Epithelial cell of proximal tubule (primary cell): ENCODE results near the gene ST6GALNAC3. TPM values are rescaled to one million over a fixed set of nuclear protein-coding genes. Genes with fewer than 3 reads are reported as not detected.
A peak's percentile ranks its signal among the peaks of the same experiment; 100 is the strongest.

Experiments used
- DNase-seq: peaks from one replicate; pipeline ENCODE4 v3.0.0-alpha.2; 2011; ENCODE audit warnings: low read depth
- H3K4me3 ChIP-seq: 2 replicates; pipeline ENCODE4 v1.5.1; 2011; ENCODE audit warnings: low read depth, mild to moderate bottlenecking, low read length
- CTCF ChIP-seq: conservative IDR thresholded peaks from 2 replicates; pipeline ENCODE4 v1.5.1; 2012; ENCODE audit warnings: low read depth, mild to moderate bottlenecking, low read length
- total RNA-seq: library from RNA; depleted of rRNA; stranded (reverse); fragments of >200 nt; gene quantifications from 2 replicates; pipeline ENCODE4 v1.2.3, GENCODE V29; 2015

Gene ST6GALNAC3
- total RNA-seq, 1 donor from 2014 or later = 0.75 TPM

GRCh38 chr1:76145332-76145731, 70.8 kb downstream of the ST6GALNAC3 start:
- H3K4me3 ChIP-seq = no peak overlapping the region
- no peak for TF ChIP-seq CTCF
- DNase-seq = no peak

- no peak overlapping the region for H3K4me3 ChIP-seq
- no peak for TF ChIP-seq CTCF
- DNase-seq = no peak
Observed at GRCh38 chr1:76146184-76146583, 71.6 kb downstream of the ST6GALNAC3 start.

- H3K4me3 ChIP-seq = no peak overlapping the region
- no peak for DNase-seq
- TF ChIP-seq CTCF = no peak
Observed at GRCh38 chr1:76147917-76148316, 73.4 kb downstream of the ST6GALNAC3 start.

GRCh38 chr1:76148460-76148859, 73.9 kb downstream of the ST6GALNAC3 start:
- no peak for TF ChIP-seq CTCF
- H3K4me3 ChIP-seq = no peak overlapping the region
- DNase-seq = no peak

- DNase-seq = no peak
Observed at GRCh38 chr1:76153841-76154205, 79.3 kb downstream of the ST6GALNAC3 start.

GRCh38 chr1:76154206-76154956, 79.8 kb downstream of the ST6GALNAC3 start:
- H3K4me3 ChIP-seq = peak overlapping the region; percentile 55

More at GRCh38 chr1:76153841-76154205, 79.3 kb downstream of the ST6GALNAC3 start:
- no peak for TF ChIP-seq CTCF
- no peak overlapping the region for H3K4me3 ChIP-seq

More at GRCh38 chr1:76154206-76154956, 79.8 kb downstream of the ST6GALNAC3 start:
- DNase-seq = peak; percentile 66
- peak; percentile 98 for TF ChIP-seq CTCF
